Subcutaneous abdominal adipose tissue (tissue), 5 donors: Measurements from ENCODE around the gene FILIP1L.
A peak's percentile ranks its signal among the peaks of the same experiment; 100 is the strongest.

Source experiments
- H3K27ac ChIP-seq: one replicate; pipeline ENCODE4 v1.7.0; 2013; ENCODE audit warnings: low read depth, mild to moderate bottlenecking, inconsistent platforms, low read length, moderate library complexity
- H3K27me3 ChIP-seq, 5 donors: one replicate each; pipeline ENCODE4 v1.7.0; 2013; ENCODE audit warnings: low read length in 5 of 5, inconsistent platforms in 1 of 5; ENCODE audit not compliant: control insufficient read depth in 5 of 5, insufficient read depth in 4 of 5
- H3K36me3 ChIP-seq, 5 donors: one replicate each; pipeline ENCODE4 v1.7.0; 2013; ENCODE audit warnings: low read length in 5 of 5; ENCODE audit not compliant: control insufficient read depth in 5 of 5, insufficient read depth in 5 of 5
- H3K4me1 ChIP-seq, 5 donors: one replicate each; pipeline ENCODE4 v1.7.0; 2013; ENCODE audit warnings: low read length in 5 of 5, mild to moderate bottlenecking in 3 of 5, moderate library complexity in 1 of 5; ENCODE audit not compliant: control insufficient read depth in 5 of 5, insufficient read depth in 5 of 5
- H3K4me3 ChIP-seq, 5 donors: one replicate each; pipeline ENCODE4 v1.7.0; 2013; ENCODE audit warnings: low read length in 5 of 5, low read depth in 1 of 5
- H3K9ac ChIP-seq, 5 donors: one replicate each; pipeline ENCODE4 v1.7.0; 2013; ENCODE audit warnings: low read length in 5 of 5, mild to moderate bottlenecking in 4 of 5, moderate library complexity in 3 of 5
- H3K9me3 ChIP-seq, 5 donors: one replicate each; pipeline ENCODE4 v1.7.0; 2013; ENCODE audit warnings: low read length in 5 of 5; ENCODE audit not compliant: control insufficient read depth in 5 of 5
- donor health status: healthy.
- donor health status: healthy.
- donor health status: healthy.
- donor health status: healthy.
- donor health status: healthy.

The FILIP1L gene

GRCh38 chr3:100089812-100090668, 24.3 kb downstream of the FILIP1L start:
- no peak overlapping the region for H3K9ac ChIP-seq
- no peaks in the 10 kb centered on the region for H3K36me3 ChIP-seq
- H3K27me3 ChIP-seq = no peaks in the 10 kb centered on the region
- H3K9me3 ChIP-seq = no peaks in the 10 kb centered on the region
- H3K4me3 ChIP-seq = peak overlapping the region in 1 of 5 donors; percentile 48
- peaks cover 0 to 16% (median 11%) of the 10 kb centered on the region in 5 donors for H3K4me1 ChIP-seq
- no peak overlapping the region for H3K27ac ChIP-seq

GRCh38 chr3:100088735-100089368, 25.4 kb downstream of the FILIP1L start:
- H3K27me3 ChIP-seq = no peaks in the 10 kb centered on the region
- H3K9ac ChIP-seq = no peak overlapping the region
- H3K9me3 ChIP-seq = no peaks in the 10 kb centered on the region
- peaks cover 0 to 16% (median 11%) of the 10 kb centered on the region in 5 donors for H3K4me1 ChIP-seq
- no peak overlapping the region for H3K4me3 ChIP-seq
- H3K36me3 ChIP-seq = no peaks in the 10 kb centered on the region
- H3K27ac ChIP-seq = no peak overlapping the region

- H3K27ac ChIP-seq = no peak overlapping the region
- H3K36me3 ChIP-seq = no peaks in the 10 kb centered on the region
- H3K9me3 ChIP-seq = no peaks in the 10 kb centered on the region
- no peaks in the 10 kb centered on the region for H3K27me3 ChIP-seq
- no peak overlapping the region for H3K9ac ChIP-seq
- H3K4me1 ChIP-seq = peaks cover 0 to 16% (median 11%) of the 10 kb centered on the region in 5 donors
- no peak overlapping the region for H3K4me3 ChIP-seq
Observed at GRCh38 chr3:100087198-100087597, 27.1 kb downstream of the FILIP1L start.

GRCh38 chr3:100086401-100086800, 27.9 kb downstream of the FILIP1L start:
- Histone ChIP-seq H3K4me3 (no peak overlapping the region), H3K36me3 (no peaks in the 10 kb centered on the region), H3K9me3 (no peaks in the 10 kb centered on the region), H3K27me3 (no peaks in the 10 kb centered on the region), H3K27ac (no peak overlapping the region), H3K4me1 (peaks cover 0 to 16% (median 11%) of the 10 kb centered on the region in 5 donors), H3K9ac (no peak overlapping the region)

GRCh38 chr3:100084100-100084806, 30.0 kb downstream of the FILIP1L start:
- Histone ChIP-seq H3K4me3 (no peak overlapping the region), H3K9ac (no peak overlapping the region), H3K27ac (no peak overlapping the region), H3K4me1 (peaks cover 0 to under 1% (median 0%) of the 10 kb centered on the region in 5 donors), H3K36me3 (no peaks in the 10 kb centered on the region), H3K9me3 (no peaks in the 10 kb centered on the region), H3K27me3 (no peaks in the 10 kb centered on the region)

GRCh38 chr3:100083209-100083608, 31.1 kb downstream of the FILIP1L start:
- Histone ChIP-seq H3K27me3 (no peaks in the 10 kb centered on the region), H3K4me3 (no peak overlapping the region), H3K27ac (no peak overlapping the region), H3K9me3 (no peaks in the 10 kb centered on the region), H3K36me3 (no peaks in the 10 kb centered on the region), H3K4me1 (no peaks in the 10 kb centered on the region), H3K9ac (no peak overlapping the region)

- H3K9ac ChIP-seq = no peak overlapping the region
- no peaks in the 10 kb centered on the region for H3K4me1 ChIP-seq
- H3K9me3 ChIP-seq = no peaks in the 10 kb centered on the region
- no peak overlapping the region for H3K4me3 ChIP-seq
- H3K27ac ChIP-seq = no peak overlapping the region
- H3K27me3 ChIP-seq = no peaks in the 10 kb centered on the region
- no peaks in the 10 kb centered on the region for H3K36me3 ChIP-seq
Observed at GRCh38 chr3:100082714-100083113, 31.6 kb downstream of the FILIP1L start.

- no peak overlapping the region for H3K4me3 ChIP-seq
- H3K27me3 ChIP-seq = no peaks in the 10 kb centered on the region
- no peak overlapping the region for H3K27ac ChIP-seq
Observed at GRCh38 chr3:100081986-100082692, 32.2 kb downstream of the FILIP1L start.

GRCh38 chr3:100081311-100081710, 33.0 kb downstream of the FILIP1L start:
- Histone ChIP-seq H3K4me1 (peaks cover 0 to 11% (median 10%) of the 10 kb centered on the region in 5 donors), H3K36me3 (no peaks in the 10 kb centered on the region), H3K9ac (no peak overlapping the region), H3K4me3 (no peak overlapping the region), H3K27ac (no peak overlapping the region), H3K27me3 (no peaks in the 10 kb centered on the region), H3K9me3 (no peaks in the 10 kb centered on the region)

More at GRCh38 chr3:100081986-100082692, 32.2 kb downstream of the FILIP1L start:
- Histone ChIP-seq H3K9ac (no peak overlapping the region), H3K4me1 (peaks cover 0 to 3% (median 2%) of the 10 kb centered on the region in 5 donors), H3K36me3 (no peaks in the 10 kb centered on the region), H3K9me3 (no peaks in the 10 kb centered on the region)
